ENCODE results near the gene TSHZ1.

The TSHZ1 gene

DNA sequence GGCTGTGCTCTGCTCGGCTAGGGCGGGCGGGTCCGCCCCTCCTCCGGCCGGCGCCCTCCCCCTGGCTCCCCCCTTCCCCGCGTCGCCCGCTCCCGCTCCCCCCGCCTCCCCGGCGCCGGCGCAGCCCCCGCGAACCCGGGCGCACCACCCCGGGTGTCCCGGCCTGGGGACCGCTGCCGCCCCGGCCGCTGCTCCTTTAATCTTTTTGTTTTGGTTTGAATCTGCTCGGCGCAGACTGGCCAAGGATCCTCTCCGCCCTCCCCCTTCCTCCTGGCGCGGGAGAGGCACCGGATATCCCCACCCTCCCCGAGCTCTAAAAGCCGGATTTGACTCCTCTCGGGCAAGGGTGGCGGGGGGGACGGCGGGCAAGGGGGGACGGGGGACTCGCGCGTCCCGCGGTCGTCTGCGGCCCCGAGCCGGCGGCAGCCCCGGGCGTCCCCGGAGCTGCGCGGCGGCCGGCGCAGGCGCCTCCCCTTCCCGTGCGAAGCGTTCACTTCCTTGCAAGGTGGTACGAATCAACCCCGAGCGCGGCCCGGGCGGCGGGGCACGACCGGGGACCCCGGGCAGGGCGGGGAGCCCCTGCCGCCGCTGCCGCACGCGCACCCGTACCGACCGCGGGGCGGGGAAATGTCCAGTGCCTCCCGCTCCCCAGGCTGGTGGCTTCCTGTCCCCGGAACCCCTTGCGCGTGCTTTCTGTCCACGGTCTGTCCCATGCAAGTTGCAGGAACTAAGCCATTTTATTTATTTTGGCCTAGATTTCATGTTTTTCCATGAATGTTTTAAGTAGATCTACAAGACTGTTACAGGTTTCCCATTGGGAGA is 1.3 kb upstream of the TSHZ1 start, which contains the start of gene PTGR3:
Gene PTGR3, minus strand, starts transcription at position 11 of the 822 bp plus-strand sequence. CDS start 81 bp downstream, outside the sequence.
- Histone ChIP-seq H3K27ac (ENCODE audit: low read depth, low read length) (peak within 1 kb of the TSS; percentile 66), H3K36me3 (ENCODE audit: control insufficient read depth, insufficient read depth, low read length) (no peaks in the 10 kb centered on the region), H3K27me3 (ENCODE audit: control insufficient read depth, insufficient read depth, low read length) (peaks cover 86% of the 10 kb centered on the region), H3K4me3 (ENCODE audit: low read depth, low read length) (peak within 1 kb of the TSS; percentile 73), H3K4me1 (ENCODE audit: control insufficient read depth, insufficient read depth, low read length) (peaks cover 36% of the 10 kb centered on the region), H3K9ac (ENCODE audit: low read depth, low read length) (no peak within 1 kb of the TSS), H3K9me3 (ENCODE audit: control insufficient read depth, insufficient read depth, low read length) (no peaks in the 10 kb centered on the region)

DNA sequence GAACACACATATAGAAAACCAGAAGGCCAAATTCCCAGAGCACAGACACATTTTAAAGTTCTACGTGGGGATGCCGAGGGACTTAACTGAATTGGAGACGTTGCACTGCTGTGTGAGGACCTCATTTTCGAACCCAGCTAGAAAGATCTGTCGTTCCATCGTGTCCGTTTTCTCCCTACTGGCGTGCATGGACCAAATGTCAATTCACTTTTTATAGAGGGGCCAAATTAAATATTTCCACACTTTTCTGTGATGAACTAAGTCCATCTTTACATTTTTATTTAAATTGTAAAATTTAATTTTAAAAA is 692 bp upstream of the TSHZ1 start:
- Histone ChIP-seq H3K9ac (ENCODE audit: low read depth, low read length) (no peak overlapping the region), H3K36me3 (ENCODE audit: control insufficient read depth, insufficient read depth, low read length) (no peaks in the 10 kb centered on the region), H3K9me3 (ENCODE audit: control insufficient read depth, insufficient read depth, low read length) (no peaks in the 10 kb centered on the region), H3K27ac (ENCODE audit: low read depth, low read length) (peak overlapping the region; percentile 66), H3K4me1 (ENCODE audit: control insufficient read depth, insufficient read depth, low read length) (peaks cover 36% of the 10 kb centered on the region), H3K27me3 (ENCODE audit: control insufficient read depth, insufficient read depth, low read length) (peaks cover 86% of the 10 kb centered on the region), H3K4me3 (ENCODE audit: low read depth, low read length) (peak overlapping the region; percentile 73)

DNA sequence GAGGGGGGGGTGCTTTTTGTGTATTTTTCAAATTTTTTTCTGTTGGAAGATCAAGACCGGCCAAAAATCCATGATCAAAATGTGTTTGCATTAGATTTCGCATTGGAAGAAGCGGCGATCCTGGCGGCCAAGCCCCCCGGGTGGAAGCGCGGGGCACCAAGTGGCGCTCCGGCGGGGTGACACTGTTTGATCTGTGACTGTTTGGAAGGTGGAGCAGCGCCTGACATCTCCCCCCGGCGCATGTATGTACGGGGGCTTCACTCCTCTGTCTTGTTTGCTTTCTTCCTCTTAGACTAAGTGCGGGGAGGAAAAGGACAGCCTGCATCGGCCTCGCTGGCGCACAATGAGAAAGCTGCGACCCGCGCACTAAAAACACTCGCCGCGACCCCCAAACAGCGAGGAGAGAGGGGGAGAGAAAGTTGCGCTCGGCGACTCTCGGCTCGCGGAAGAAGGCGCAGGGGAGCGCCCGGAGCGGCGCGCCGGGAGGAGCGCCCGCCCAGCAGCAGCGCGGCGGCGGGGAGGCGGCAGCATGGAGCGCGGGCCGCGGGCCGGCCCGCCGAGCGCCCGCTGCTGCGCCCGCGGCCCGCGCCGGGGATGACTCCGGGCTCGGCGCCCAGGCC is 515 bp downstream of the TSHZ1 start:
- H3K27me3 ChIP-seq (ENCODE audit: control insufficient read depth, insufficient read depth, low read length): peaks cover 76% of the 10 kb centered on the region
- no peak overlapping the region for H3K9ac ChIP-seq (ENCODE audit: low read depth, low read length)
- peaks cover 25% of the 10 kb centered on the region for H3K4me1 ChIP-seq (ENCODE audit: control insufficient read depth, insufficient read depth, low read length)
- no peaks in the 10 kb centered on the region for H3K9me3 ChIP-seq (ENCODE audit: control insufficient read depth, insufficient read depth, low read length)
- no peak overlapping the region for H3K27ac ChIP-seq (ENCODE audit: low read depth, low read length)
- H3K36me3 ChIP-seq (ENCODE audit: control insufficient read depth, insufficient read depth, low read length): no peaks in the 10 kb centered on the region
- peak overlapping the region; percentile 73 for H3K4me3 ChIP-seq (ENCODE audit: low read depth, low read length)

DNA sequence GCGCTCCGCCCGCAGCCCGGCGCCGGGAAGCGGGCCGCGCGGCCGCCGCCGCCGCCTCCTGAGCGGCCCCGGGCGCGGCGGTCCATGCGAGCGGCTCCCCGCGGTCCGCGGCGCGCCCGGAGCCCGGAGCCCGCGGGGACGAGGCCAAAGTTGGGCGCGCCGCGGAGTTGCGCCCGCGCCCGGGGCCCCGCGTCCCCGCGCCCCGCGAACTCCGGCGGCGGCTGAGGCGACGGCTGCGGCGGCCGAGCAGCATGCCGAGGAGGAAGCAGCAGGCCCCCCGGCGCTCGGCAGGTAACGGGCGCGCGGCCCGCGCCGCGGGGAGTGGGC is 992 bp downstream of the TSHZ1 start:
- no peak overlapping the region for H3K9ac ChIP-seq (ENCODE audit: low read depth, low read length)
- H3K27me3 ChIP-seq (ENCODE audit: control insufficient read depth, insufficient read depth, low read length): peaks cover 71% of the 10 kb centered on the region
- H3K27ac ChIP-seq (ENCODE audit: low read depth, low read length): no peak overlapping the region
- H3K4me3 ChIP-seq (ENCODE audit: low read depth, low read length): peak overlapping the region; percentile 62; the same call in 1 of the 2 replicates
- H3K4me1 ChIP-seq (ENCODE audit: control insufficient read depth, insufficient read depth, low read length): peaks cover 20% of the 10 kb centered on the region
- H3K9me3 ChIP-seq (ENCODE audit: control insufficient read depth, insufficient read depth, low read length): no peaks in the 10 kb centered on the region
- no peaks in the 10 kb centered on the region for H3K36me3 ChIP-seq (ENCODE audit: control insufficient read depth, insufficient read depth, low read length)

DNA sequence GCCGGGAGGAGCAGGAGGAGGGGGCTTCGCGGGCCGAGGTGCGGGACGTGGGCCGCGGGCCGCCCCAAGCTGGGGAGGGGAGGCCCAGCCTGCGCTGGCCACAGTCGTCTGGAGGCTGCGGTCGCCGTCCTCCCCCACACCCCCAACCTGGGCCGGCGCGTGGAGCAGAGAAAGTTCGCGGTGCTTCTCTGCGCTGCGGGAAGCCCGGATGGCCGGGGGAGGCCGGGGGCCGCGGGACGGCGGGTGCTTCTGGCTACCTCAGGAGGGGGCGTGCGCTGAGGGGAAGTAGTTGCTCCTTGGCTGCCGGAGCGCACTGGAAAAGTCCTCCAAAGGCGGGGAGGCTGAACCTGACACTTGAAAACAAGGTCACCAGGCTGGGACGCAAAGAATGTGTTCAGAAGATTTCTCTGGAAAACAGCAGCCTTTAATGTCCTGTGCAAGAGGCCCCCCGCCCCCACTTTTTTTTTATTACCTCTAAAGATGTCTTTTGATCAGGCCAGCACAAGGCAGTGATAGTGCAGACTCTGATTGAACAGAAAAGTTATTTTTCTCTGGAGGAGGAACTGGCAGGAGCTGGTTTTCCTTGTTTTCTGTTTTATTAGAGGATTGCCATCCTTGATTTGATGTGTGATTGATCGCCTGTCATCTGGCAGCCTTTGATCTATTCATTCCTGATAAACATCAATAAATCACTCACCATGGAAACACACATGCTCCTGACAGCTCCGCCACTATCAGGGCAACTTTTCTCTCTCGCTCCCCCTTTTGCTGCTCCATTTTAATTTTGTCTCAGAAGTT is 1.6 kb downstream of the TSHZ1 start:
- Histone ChIP-seq H3K9ac (ENCODE audit: low read depth, low read length) (no peak overlapping the region), H3K27ac (ENCODE audit: low read depth, low read length) (no peak overlapping the region), H3K36me3 (ENCODE audit: control insufficient read depth, insufficient read depth, low read length) (no peaks in the 10 kb centered on the region), H3K9me3 (ENCODE audit: control insufficient read depth, insufficient read depth, low read length) (no peaks in the 10 kb centered on the region), H3K27me3 (ENCODE audit: control insufficient read depth, insufficient read depth, low read length) (peaks cover 65% of the 10 kb centered on the region), H3K4me3 (ENCODE audit: low read depth, low read length) (peak overlapping the region; percentile 62), H3K4me1 (ENCODE audit: control insufficient read depth, insufficient read depth, low read length) (peaks cover 14% of the 10 kb centered on the region)

DNA sequence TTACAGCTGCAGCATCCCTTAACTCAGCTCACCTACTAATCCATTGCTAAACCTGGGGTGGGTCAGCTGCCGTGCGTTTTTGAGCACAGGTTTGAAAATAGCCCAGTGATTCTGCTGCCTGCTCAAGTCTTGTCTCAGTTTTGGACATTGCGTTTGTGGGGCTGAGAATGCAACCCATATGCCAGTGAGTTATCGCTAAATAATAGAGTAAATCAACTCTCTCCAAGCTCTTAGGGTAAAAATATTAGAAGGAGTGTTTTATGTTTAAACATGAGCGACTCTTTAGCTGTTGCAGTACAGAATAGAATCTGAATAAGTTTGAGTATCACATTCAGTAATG is 2.1 kb downstream of the TSHZ1 start:
- Histone ChIP-seq H3K4me1 (ENCODE audit: control insufficient read depth, insufficient read depth, low read length) (peaks cover 8% of the 10 kb centered on the region), H3K9ac (ENCODE audit: low read depth, low read length) (no peak overlapping the region), H3K27ac (ENCODE audit: low read depth, low read length) (no peak overlapping the region), H3K9me3 (ENCODE audit: control insufficient read depth, insufficient read depth, low read length) (no peaks in the 10 kb centered on the region), H3K27me3 (ENCODE audit: control insufficient read depth, insufficient read depth, low read length) (peaks cover 60% of the 10 kb centered on the region), H3K4me3 (ENCODE audit: low read depth, low read length) (no peak overlapping the region), H3K36me3 (ENCODE audit: control insufficient read depth, insufficient read depth, low read length) (no peaks in the 10 kb centered on the region)

DNA sequence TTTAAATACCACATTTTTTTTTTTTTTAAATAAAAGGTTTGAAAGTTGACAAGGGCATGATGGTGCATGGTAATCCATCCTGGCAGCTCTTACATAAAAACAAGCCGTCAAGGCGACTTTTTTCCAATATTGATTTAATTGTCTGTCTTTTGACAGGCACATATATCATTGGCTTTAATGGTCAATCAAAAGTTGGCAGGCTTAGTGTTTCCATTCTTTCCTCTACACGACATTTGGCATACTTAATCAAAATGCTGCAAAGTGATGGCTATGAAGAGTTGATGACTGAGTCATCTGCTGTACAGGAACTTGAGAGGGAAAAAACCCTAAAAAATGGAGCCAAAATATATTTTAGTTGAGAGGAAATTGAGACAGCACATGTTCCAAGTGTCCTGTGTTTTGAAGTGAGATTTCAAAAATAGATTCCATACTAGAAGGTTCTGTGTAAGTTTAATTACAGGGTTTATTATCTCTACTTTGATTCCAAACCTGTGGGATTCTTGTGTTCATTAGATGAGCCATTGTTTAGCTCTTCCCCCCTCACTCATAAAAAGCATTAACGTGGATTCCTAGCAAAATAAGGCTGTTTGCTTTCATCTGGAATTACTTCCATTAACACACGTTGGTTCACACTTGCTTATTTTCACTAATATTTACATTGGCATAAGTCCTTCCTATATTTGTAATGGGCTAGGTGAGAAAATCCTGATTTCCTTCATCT is 3.2 kb downstream of the TSHZ1 start:
- no peaks in the 10 kb centered on the region for H3K36me3 ChIP-seq (ENCODE audit: control insufficient read depth, insufficient read depth, low read length)
- no peak overlapping the region for H3K27ac ChIP-seq (ENCODE audit: low read depth, low read length)
- no peak overlapping the region for H3K9ac ChIP-seq (ENCODE audit: low read depth, low read length)
- no peak overlapping the region for H3K4me3 ChIP-seq (ENCODE audit: low read depth, low read length)
- no peaks in the 10 kb centered on the region for H3K9me3 ChIP-seq (ENCODE audit: control insufficient read depth, insufficient read depth, low read length)
- peaks cover 53% of the 10 kb centered on the region for H3K27me3 ChIP-seq (ENCODE audit: control insufficient read depth, insufficient read depth, low read length)
- 0 out of 2 replicates have a peak, but pooled peaks cover 4% of the 10 kb centered on the region for H3K4me1 ChIP-seq (ENCODE audit: control insufficient read depth, insufficient read depth, low read length)

DNA sequence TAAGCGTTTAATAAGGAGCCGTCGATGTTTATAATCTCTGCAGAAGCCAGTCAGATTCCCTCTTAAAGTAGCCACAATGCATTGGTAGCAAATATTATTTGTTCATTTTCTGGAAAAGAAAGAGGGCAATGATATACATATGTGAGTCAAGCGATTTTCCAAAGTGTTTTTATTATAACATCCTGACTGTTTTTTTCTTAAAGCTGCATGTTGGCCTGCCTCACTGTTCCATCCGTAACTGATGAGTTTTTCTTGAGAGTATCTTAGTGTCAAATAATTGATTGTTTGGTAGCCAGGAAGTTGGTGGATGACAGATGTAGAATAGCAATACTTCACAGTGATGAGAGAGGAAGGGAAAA is 3.7 kb downstream of the TSHZ1 start:
- Histone ChIP-seq H3K9ac (ENCODE audit: low read depth, low read length) (no peak overlapping the region), H3K27me3 (ENCODE audit: control insufficient read depth, insufficient read depth, low read length) (peaks cover 53% of the 10 kb centered on the region), H3K27ac (ENCODE audit: low read depth, low read length) (no peak overlapping the region), H3K9me3 (ENCODE audit: control insufficient read depth, insufficient read depth, low read length) (no peaks in the 10 kb centered on the region), H3K4me3 (ENCODE audit: low read depth, low read length) (no peak overlapping the region), H3K36me3 (ENCODE audit: control insufficient read depth, insufficient read depth, low read length) (no peaks in the 10 kb centered on the region), H3K4me1 (ENCODE audit: control insufficient read depth, insufficient read depth, low read length) (0 out of 2 replicates have a peak, but pooled peaks cover 4% of the 10 kb centered on the region)

DNA sequence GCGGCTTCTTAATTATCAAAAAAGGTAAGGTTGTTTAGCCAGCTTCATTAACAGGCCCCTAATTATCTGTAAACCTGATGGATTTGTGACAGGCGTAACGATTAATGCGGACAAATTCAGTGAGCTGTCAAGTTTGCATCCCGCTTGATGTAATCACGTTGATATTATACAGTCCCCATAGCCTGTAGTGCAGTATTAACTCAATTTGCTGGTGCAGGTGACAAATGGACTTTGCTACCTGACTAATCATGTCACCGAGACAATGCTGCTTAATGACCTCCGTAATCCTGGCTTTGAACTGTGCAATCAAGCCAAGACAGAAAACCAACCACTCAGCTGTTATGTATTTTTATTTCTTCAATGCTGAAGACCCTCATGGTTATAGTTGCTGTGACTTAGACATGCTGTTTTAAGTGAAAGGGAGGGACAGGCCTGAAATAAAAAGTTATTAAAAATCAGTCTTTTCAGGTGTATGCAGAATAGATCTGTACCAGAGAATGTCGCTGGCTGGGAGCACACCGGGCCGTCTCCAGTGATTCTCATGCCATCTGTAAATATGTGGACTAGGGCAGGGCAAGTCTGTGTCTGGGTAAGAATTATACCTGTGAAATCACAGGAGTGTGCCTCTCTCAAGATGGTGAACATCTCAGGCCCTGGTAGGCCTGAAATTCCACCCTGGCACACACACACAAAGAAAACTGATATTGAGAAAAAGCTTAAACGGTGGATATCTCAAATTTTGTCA is 4.3 kb downstream of the TSHZ1 start:
- no peak overlapping the region for H3K27ac ChIP-seq (ENCODE audit: low read depth, low read length)
- no peak overlapping the region for H3K4me3 ChIP-seq (ENCODE audit: low read depth, low read length)
- H3K9ac ChIP-seq (ENCODE audit: low read depth, low read length): no peak overlapping the region
- H3K9me3 ChIP-seq (ENCODE audit: control insufficient read depth, insufficient read depth, low read length): no peaks in the 10 kb centered on the region
- H3K36me3 ChIP-seq (ENCODE audit: control insufficient read depth, insufficient read depth, low read length): no peaks in the 10 kb centered on the region
- H3K27me3 ChIP-seq (ENCODE audit: control insufficient read depth, insufficient read depth, low read length): peaks cover 48% of the 10 kb centered on the region
- H3K4me1 ChIP-seq (ENCODE audit: control insufficient read depth, insufficient read depth, low read length): 0 out of 2 replicates have a peak, but pooled peaks cover 4% of the 10 kb centered on the region

DNA sequence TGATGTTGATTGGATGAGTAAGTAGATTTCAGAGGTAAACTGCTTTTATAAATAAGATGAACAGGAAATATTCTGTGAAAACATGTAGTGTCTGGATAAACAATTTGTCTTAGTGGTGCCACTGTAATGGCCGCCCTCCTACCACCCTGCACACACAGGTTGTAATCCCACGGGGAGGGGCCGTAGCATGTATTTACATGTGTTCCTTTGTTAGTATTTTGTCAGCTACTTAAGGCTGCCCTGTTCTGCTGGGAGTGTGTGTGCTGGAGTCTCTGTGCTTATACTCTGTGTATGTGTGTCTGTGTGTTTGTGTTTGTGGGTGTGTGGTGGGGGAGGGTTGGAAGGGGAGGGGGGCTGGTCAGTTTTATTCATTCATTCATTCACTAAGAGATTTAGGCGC is 5.1 kb downstream of the TSHZ1 start:
- Histone ChIP-seq H3K9me3 (ENCODE audit: control insufficient read depth, insufficient read depth, low read length) (no peaks in the 10 kb centered on the region), H3K4me3 (ENCODE audit: low read depth, low read length) (no peak overlapping the region), H3K36me3 (ENCODE audit: control insufficient read depth, insufficient read depth, low read length) (no peaks in the 10 kb centered on the region), H3K27me3 (ENCODE audit: control insufficient read depth, insufficient read depth, low read length) (peaks cover 41% of the 10 kb centered on the region), H3K4me1 (ENCODE audit: control insufficient read depth, insufficient read depth, low read length) (no peaks in the 10 kb centered on the region), H3K9ac (ENCODE audit: low read depth, low read length) (no peak overlapping the region), H3K27ac (ENCODE audit: low read depth, low read length) (no peak overlapping the region)

All from HUES48 (cell line).